Ectodermal cell (in vitro differentiated cells): Measurements from ENCODE around the gene ZNF609.
"Not testable (repeated sequence)": the region's sequence is repeated elsewhere in the genome, so short reads cannot be mapped to it uniquely, and the experiment has no call there.

Experiments used
- H3K27ac ChIP-seq: 2 replicates; pipeline ENCODE4 v1.7.0; 2013; ENCODE audit warnings: mild to moderate bottlenecking, low read depth, low read length; ENCODE audit not compliant: insufficient read depth, poor library complexity, severe bottlenecking
- H3K27me3 ChIP-seq: 2 replicates; pipeline ENCODE4 v1.7.0; 2013; ENCODE audit warnings: mild to moderate bottlenecking, low read length; ENCODE audit not compliant: insufficient read depth, control insufficient read depth, poor library complexity, severe bottlenecking
- H3K36me3 ChIP-seq: one replicate; pipeline ENCODE4 v1.7.0; 2013; ENCODE audit warnings: low read length; ENCODE audit not compliant: control insufficient read depth, insufficient read depth
- H3K4me1 ChIP-seq: one replicate; pipeline ENCODE4 v1.7.0; 2013; ENCODE audit warnings: low read length; ENCODE audit not compliant: control insufficient read depth, insufficient read depth
- H3K4me3 ChIP-seq: 2 replicates; pipeline ENCODE4 v1.7.0; 2013; ENCODE audit warnings: low read depth, low read length, control low read depth; ENCODE audit not compliant: insufficient read depth
- H3K9me3 ChIP-seq: 2 replicates; pipeline ENCODE4 v1.7.0; 2013; ENCODE audit warnings: mild to moderate bottlenecking, low read length, moderate library complexity; ENCODE audit not compliant: control insufficient read depth
- WGBS, 2 experiments: methylation state at CpG; one replicate each; pipeline ENCODE4 v1.1.7; 2013; ENCODE audit warnings: missing lambda C conversion rate in 2 of 2; 5-methylcytosine and 5-hydroxymethylcytosine counted together

The ZNF609 gene

DNA sequence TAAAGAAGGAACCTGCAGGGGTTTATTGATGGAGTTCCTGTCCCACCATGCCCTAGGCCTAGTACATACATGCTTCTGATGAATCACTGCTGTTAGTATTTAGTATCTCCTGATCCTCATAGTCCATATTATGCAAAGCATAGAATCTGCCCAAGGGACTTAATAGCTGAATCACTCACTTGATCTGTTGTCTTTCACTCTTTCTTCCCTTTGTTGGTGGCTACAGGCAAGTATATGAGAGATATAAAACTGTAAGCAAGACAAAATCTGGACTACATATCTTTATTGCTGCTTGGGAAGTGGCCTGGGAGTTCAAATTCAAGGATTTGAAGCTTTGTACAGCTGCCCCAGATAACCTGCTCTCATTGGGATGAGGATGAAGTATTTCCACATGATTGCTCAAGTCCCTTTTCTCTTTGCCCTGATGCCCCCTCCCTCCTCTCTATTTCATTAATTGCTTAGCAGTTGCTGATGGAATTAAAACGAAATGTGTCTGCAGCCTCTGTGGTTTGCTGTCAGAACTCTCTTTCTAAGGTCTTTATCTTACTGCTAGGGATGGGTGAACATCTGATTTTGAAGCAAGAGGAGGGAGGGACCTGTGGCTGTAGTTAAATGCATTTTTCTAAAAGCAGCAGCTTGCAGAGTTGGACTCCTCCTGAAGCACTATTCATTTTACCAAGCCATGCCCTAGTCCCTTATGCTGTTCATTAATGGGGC lies 114.1 kb downstream of the ZNF609 start:
- peaks cover 15% of the 10 kb centered on the region for H3K4me1 ChIP-seq
- H3K9me3 ChIP-seq = no peaks in the 10 kb centered on the region
- H3K27ac ChIP-seq = no peak overlapping the region
- no peaks in the 10 kb centered on the region for H3K27me3 ChIP-seq
- 96 to 100% methylated on average over 1 of the region's 1 CpG for WGBS, 2 experiments
- H3K36me3 ChIP-seq = no peaks in the 10 kb centered on the region
- no peak overlapping the region for H3K4me3 ChIP-seq

DNA sequence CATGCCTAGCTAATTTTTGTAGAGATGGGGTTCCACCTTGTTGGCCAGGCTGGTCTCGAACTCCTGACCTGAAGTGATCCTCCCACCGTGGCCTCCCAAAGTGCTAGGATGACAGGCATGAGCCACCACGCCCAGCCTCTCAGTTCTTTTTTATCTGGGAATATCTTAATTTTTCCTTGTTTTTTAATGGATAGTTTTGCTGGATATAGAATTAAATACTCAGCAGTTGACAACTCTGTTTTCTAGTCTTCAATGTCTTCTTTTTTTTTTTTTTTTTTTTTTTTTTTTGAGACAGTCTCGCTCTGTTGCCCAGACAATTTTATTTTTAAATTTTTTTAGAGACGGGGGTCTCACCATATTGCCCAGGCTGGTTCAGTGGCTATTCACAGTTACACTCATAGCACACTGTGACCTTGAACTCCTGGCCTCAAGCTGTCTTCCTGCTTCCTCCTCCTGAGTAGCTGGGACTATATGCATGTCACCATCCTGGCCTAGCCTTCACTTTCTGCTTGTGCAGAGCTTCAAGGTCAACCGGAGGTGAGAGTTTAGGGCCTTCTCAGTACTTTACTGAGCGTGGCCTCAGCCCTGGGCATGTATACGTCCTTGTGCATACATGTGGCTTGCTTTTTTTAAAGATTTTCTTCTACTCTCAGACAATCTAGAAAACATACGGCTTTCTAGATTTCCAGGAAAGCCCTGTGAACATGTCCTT lies 120.5 kb downstream of the ZNF609 start:
- WGBS, 2 experiments = 93 to 96% methylated on average over 9 of the region's 9 CpGs
- H3K4me1 ChIP-seq = no peaks in the 10 kb centered on the region
- H3K27me3 ChIP-seq = no peaks in the 10 kb centered on the region
- no peak overlapping the region for H3K4me3 ChIP-seq
- H3K36me3 ChIP-seq = no peaks in the 10 kb centered on the region
- H3K27ac ChIP-seq = no peak overlapping the region
- no peaks in the 10 kb centered on the region for H3K9me3 ChIP-seq

DNA sequence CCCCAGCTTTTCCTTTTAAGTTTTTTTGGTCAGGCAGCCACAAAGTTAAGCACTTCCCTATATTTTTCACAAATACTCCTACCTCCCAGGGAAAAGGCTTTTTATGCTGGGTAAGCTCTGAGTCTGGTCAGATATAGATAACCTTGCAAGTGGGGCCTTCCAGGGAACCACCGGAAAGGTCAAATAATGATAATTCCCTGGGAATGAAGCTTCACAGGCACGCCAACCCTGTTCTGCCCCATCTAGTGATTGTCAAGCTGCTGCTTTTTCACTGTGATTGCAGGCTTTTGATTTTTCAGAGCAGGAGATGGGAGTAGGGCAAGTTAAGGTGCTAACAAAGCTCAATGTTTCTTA lies 121.0 kb downstream of the ZNF609 start:
- WGBS, 2 experiments = 91 to 92% methylated on average over 2 of the region's 2 CpGs
- H3K4me1 ChIP-seq = no peaks in the 10 kb centered on the region
- H3K36me3 ChIP-seq = no peaks in the 10 kb centered on the region
- no peak overlapping the region for H3K4me3 ChIP-seq
- H3K27me3 ChIP-seq = no peaks in the 10 kb centered on the region
- no peaks in the 10 kb centered on the region for H3K9me3 ChIP-seq
- no peak overlapping the region for H3K27ac ChIP-seq

DNA sequence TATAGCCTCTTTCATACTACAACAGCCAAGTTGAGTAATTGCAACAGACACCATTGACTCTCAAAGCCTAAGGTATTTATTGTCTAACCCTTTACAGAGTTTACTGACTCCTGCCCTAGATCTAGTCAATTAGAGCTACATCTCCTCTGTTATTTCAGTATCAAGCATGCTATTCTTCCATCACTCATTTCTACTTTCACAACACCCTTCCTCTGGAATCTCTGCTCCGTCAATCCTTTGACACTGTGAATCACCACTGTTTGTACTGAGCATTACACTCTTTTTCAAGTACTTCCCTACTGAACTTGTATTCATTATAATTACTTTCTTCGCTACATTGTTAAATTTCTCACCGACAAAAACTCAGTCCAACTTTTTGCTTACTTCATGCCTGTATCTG lies 121.8 kb downstream of the ZNF609 start:
- WGBS, 2 experiments = 93 to 94% methylated on average over 3 of the region's 3 CpGs
- Histone ChIP-seq H3K4me1 (no peaks in the 10 kb centered on the region), H3K36me3 (no peaks in the 10 kb centered on the region), H3K9me3 (no peaks in the 10 kb centered on the region), H3K27me3 (no peaks in the 10 kb centered on the region), H3K4me3 (no peak overlapping the region), H3K27ac (no peak overlapping the region)

DNA sequence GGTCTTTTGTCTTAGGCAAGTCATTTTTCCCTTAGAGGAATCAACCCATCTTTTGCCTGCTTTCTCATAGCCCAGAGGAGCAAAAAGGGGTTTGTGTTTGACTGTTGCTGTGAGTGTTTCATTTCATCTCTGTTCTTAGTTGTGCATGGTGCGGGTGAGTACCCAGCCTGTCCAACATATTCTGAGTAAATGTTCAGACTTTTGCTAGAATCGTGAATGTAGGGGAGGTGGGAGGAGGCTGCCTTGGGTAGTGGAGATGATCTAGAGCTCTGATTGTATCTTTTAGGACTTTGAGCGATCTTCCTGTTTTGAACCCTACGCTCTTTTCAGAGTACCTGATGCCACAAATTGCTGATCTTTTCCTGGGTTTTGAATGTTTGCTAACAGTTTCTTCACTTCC lies 123.1 kb downstream of the ZNF609 start:
- H3K27ac ChIP-seq = no peak overlapping the region
- H3K36me3 ChIP-seq = no peaks in the 10 kb centered on the region
- 94 to 97% methylated on average over 4 of the region's 4 CpGs for whole genome bisulfite sequencing, 2 experiments
- H3K9me3 ChIP-seq = no peaks in the 10 kb centered on the region
- no peaks in the 10 kb centered on the region for H3K4me1 ChIP-seq
- H3K4me3 ChIP-seq = no peak overlapping the region
- H3K27me3 ChIP-seq = no peaks in the 10 kb centered on the region

DNA sequence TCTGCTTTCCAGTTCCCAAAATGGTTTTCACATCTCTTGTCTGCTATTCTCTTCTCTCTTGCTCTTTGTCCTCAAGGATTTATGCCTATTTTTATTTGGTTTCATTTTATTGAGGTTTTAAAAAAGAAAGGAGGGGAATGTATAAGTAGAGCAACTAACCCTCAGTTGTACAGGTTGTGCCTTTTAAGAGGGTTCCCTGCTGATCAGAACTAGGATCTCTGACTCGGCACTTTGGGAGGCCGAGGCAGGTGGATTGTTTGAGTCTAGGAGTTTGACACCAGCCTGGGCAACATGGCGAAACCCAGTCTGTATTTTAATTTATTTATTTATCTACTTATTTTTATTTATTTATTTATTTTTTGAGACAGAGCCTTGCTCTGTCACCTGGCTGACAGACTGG lies 123.6 kb downstream of the ZNF609 start:
- Histone ChIP-seq H3K27ac (no peak overlapping the region), H3K4me3 (no peak overlapping the region), H3K9me3 (no peaks in the 10 kb centered on the region), H3K27me3 (no peaks in the 10 kb centered on the region), H3K4me1 (no peaks in the 10 kb centered on the region), H3K36me3 (no peaks in the 10 kb centered on the region)
- 89 to 91% methylated on average over 2 of the region's 3 CpGs for WGBS, 2 experiments

DNA sequence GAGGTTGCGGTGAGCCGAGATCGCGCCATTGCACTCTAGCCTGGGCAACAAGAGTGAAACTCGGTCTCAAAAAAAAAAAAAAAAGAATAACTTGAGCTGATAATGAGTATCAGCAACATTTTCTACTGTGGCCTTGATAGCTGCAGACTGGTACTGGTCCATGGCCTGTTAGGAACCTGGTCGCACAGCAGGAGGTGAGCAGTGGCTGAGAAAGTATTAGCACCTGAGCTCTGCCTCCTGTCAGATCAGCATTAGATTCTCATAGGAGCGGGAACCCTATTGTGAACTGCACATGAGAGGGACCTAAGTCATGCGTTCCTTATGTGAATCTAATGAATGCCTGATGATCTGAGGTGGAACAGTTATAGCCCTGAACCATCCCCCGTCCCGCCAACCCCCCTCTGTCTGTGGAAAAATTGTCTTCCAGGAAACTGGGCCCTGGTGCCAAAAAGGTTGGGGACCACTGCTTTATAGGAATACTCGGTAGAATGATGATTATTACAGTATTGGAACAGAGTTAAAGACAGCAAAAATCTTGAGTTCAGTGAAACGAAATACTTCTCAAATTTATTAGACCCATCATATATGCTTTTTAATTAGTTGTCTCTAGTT lies 126.0 kb downstream of the ZNF609 start:
- Histone ChIP-seq H3K4me3 (no peak overlapping the region), H3K27ac (no peak overlapping the region), H3K36me3 (no peaks in the 10 kb centered on the region), H3K9me3 (no peaks in the 10 kb centered on the region), H3K27me3 (no peaks in the 10 kb centered on the region), H3K4me1 (no peaks in the 10 kb centered on the region)
- 91 to 92% methylated on average over 11 to 12 of the region's 12 CpGs for WGBS, 2 experiments

DNA sequence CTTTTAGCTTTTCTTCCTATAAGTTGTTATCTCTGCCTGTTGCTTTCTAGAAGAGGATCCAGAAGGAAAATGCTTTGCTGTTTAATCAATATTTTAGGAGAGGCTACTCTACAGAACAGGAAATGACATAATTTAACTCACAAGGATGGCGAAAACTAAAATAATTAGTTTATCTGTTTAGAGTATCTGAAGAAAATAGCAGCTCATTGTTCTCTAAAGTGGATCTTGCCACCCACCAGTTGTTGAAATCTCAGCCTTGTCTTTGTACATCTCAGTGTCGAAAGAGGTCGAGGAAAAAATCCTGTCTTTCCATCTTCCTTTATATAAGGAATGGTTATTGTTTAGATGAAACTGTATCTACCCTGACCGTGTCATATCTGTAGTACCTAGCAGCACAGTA lies 126.6 kb downstream of the ZNF609 start:
- Histone ChIP-seq H3K27ac (no peak overlapping the region), H3K4me1 (no peaks in the 10 kb centered on the region), H3K27me3 (no peaks in the 10 kb centered on the region), H3K36me3 (no peaks in the 10 kb centered on the region), H3K4me3 (no peak overlapping the region), H3K9me3 (no peaks in the 10 kb centered on the region)
- 97 to 100% methylated on average over 2 to 4 of the region's 4 CpGs for WGBS, 2 experiments

DNA sequence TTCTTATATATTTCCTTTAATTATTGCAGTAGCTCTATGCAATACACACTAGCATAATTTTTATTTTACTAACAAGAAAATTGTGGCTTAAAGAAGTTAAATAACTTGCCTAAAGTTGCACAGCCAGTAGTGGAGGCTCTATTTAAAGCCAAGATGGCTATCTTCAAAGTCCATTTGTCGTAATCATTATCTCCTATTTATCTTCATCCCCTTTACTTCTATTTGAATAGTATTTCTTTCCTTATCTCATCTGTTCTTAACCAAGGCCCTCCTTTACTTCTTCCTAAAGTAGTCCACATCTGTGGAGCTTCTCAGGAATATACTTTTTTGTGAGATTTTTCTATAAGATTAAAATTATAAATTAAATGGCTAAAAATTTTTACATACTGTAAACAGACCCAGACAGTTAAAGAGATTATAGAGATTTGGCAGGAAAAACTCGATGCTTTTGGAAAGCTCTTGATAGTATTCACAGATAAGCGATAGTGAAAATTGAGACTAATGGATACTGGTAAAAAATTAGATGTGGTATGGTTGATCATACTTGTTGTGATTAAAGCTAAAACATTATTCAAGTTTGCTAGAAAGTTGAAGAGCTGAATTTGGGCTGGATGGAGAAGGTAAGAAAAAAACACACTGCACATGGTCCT lies 129.2 kb downstream of the ZNF609 start:
- Histone ChIP-seq H3K27me3 (no peaks in the 10 kb centered on the region), H3K27ac (no peak overlapping the region), H3K9me3 (no peaks in the 10 kb centered on the region), H3K4me3 (no peak overlapping the region), H3K36me3 (no peaks in the 10 kb centered on the region), H3K4me1 (no peaks in the 10 kb centered on the region)
- 96 to 97% methylated on average over 3 of the region's 3 CpGs for WGBS, 2 experiments

DNA sequence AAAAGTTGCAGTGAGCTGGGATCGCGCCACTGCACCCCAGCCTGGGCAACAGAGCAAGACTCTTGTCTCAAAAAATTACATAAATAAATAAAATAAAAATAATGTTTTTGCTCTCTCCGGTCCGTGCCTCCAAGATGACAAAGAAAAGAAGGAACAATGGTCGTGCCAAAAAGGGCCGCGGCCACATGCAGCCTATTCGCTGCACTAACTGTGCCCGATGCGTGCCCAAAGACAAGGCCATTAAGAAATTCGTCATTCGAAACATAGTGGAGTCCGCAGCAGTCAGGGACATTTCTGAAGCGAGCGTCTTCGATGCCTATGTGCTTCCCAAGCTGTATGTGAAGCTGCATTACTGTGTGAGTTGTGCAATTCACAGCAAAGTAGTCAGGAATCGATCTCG lies 132.5 kb downstream of the ZNF609 start:
- H3K27me3 ChIP-seq, H3K27ac ChIP-seq, H3K4me3 ChIP-seq, H3K36me3 ChIP-seq, H3K9me3 ChIP-seq: not testable (repeated sequence)
- WGBS, 2 experiments = 96 to 98% methylated on average over 16 to 18 of the region's 18 CpGs
- H3K4me1 ChIP-seq = peaks cover 14% of the 10 kb centered on the region
